GM08714 (cell line): ENCODE results near the gene ZNF616.
A peak's percentile ranks its signal among the peaks of the same experiment; 100 is the strongest.

Experiments used
- H3K4me3 ChIP-seq: fragments of 200-500 bp; sonication (Bioruptor generic); 2 replicates; pipeline ENCODE4 v1.5.1; 2014; ENCODE audit warnings: mild to moderate bottlenecking, low read length, inconsistent platforms
- ZNF274 ChIP-seq: IDR thresholded peaks from 2 replicates; pipeline ENCODE4 v1.6.1; 2012; ENCODE audit warnings: mild to moderate bottlenecking, low read depth, low read length

The ZNF616 gene

GRCh38 chr19:52070496-52070895 is 69.2 kb downstream of the ZNF616 start:
- H3K4me3 ChIP-seq, result no peak overlapping the region
- TF ChIP-seq ZNF274, result no peak

GRCh38 chr19:52069653-52070052 is 70.1 kb downstream of the ZNF616 start:
- no peak overlapping the region for H3K4me3 ChIP-seq
- no peak for TF ChIP-seq ZNF274

- TF ChIP-seq ZNF274, result peak; percentile 85
- H3K4me3 ChIP-seq, result no peak overlapping the region
These were observed 73.4 kb downstream of the ZNF616 start for GRCh38 chr19:52066258-52066863.

- peak; percentile 74 for TF ChIP-seq ZNF274
These were observed 74.3 kb downstream of the ZNF616 start for GRCh38 chr19:52065399-52065798.

More at GRCh38 chr19:52065399-52065798, 74.3 kb downstream of the ZNF616 start:
- H3K4me3 ChIP-seq, result no peak overlapping the region
